NK-92 (cell line): Measurements from ENCODE around the gene ROBO1.

ENCODE experiments used
- DNase-seq: peaks from one replicate; lab custom pipeline; 2025; ENCODE audit not compliant: unreplicated experiment; lab: John Stamatoyannopoulos, UW

ROBO1 gene

DNA sequence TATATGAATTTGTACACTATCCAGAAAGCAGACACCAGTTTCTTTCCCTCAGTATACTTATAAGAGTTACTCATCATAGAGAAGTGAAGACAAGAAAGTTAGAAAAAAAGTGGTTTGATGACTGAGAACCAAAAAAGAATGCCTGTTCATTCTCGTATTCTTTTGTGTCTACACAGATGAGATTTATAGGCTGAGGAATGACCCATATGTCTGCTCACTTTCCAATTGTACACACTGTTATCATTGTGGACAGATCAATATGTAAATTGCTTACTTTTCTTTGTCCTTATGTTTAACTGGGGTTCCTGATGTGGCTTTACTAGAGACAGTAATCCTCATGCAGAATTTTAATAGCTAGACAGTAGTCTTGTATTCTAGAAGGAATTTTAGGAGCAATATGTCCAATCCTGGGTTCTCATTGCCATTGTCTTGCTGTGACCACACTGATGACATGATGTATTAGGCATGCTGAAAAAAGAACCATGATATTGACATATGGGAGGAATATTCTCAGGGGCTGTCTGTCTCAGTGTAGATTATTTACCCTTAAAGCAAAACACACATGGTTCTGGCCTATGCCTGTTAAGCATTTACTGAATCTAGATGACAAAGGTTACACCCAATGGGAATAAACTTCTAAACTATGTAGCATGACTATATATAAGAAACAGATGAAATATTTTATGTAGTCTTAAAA lies 669.7 kb downstream of the ROBO1 start:
- DNase-seq, result no peak

DNA sequence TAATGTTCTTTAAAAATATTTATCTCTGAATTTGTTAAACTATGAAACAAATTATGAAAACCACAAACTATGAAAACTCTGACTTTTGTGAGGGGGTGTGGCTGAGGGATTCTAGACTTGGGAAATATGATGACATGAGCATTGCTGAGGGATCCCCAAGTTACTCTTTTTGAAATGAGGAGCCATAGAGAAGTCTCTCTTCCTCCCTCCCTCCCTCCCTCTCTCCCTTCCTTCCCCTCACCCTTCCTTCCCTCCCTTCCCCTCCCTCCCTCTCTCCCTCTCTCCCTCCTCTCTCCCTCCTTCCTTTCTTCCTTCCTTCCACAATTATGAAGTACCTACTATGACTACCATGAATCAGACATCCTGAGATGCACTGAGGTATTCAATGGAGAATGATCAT lies 673.1 kb downstream of the ROBO1 start:
- DNase-seq, result no peak

DNA sequence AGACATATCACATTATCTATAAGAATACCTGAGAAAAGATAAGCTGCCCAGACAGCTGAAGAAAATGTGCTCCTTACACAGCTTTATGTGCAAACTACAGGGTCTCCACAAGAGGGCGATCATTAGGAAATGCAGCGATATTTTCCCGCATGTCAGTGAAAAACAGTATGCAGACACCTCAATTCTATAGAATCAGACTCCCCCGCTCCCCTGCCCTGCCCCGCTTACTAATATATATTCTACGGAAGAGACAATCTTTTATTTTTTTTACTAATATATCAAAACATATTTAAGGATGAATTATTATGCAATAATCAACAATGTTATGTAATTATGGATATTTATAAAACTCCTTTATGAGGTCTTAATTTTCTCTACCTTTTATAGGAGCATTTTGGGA lies 681.3 kb downstream of the ROBO1 start:
- no peak for DNase-seq

DNA sequence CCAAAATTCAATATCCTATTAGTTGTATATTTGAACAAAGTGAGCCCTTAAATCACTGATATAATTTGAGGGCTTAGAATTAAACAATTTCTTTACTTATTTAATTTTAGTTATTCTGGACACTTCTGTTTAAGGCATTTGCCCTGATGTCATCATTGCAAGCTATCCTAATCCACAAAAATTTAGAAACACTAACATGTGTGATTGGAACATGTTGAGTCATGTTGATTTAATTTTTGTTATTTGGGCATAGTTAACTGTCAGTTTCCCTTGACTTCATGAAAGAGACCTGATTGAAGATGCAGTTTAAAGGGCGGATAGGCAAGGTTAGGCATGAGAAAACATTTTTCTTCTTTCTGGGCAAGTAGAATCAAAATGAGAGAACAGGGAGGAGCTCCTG lies 682.6 kb downstream of the ROBO1 start:
- DNase-seq, result no peak

DNA sequence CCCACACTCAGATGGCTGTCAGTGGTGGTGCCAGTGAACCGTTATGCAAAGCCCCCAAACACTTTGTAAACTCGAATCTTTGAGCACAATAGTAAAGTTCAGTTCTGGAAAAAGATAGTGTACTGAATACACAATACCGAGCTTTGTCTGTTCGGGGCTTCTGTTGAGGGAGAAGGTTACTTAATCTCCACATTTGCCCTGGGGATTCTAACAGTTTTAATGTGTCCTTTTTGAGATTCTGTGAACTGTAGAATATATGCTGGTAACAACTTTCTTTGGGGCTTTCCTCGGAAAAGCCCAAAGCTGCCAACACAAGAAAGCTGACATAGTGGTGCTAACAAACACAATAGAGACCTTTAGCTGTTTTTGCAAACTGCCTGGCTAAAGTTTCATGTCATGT lies 686.5 kb downstream of the ROBO1 start:
- no peak for DNase-seq

DNA sequence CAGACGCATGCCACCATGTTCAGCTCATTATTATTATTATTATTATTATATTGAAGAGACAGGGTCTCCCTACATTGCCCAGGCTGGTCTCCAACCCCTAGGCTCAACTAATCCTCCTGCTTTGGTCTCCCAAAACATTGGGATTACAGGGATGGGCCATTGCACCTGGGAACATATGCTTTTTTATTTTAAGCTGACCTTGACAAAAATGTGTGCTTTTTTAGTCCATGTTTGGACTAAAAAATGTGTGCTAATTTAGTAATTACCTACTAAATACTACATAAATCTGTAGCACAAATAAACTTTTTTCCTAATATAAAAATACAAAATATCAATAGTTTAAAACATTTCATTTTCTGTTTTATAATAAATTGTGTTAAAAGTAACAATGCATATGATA lies 693.2 kb downstream of the ROBO1 start:
- no peak for DNase-seq

DNA sequence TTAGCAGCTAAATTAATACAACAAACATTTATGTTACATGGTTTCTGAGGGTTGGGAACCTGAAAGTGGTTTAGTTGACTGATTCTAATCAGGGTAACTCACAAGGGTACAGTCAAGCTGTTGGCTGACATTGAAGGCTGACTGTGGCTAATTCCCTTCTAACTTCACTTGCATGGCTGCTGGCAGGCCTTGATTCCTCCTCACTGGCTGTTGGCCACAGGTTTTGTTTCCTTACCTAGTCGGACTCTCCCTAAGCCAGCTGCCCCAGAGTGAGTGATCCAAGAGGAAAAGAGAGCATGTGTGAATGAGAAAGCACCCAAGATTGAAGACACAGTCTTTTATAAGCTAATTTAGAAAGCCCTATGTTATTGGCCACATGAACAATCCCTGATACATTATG lies 700.1 kb downstream of the ROBO1 start:
- DNase-seq, result no peak

DNA sequence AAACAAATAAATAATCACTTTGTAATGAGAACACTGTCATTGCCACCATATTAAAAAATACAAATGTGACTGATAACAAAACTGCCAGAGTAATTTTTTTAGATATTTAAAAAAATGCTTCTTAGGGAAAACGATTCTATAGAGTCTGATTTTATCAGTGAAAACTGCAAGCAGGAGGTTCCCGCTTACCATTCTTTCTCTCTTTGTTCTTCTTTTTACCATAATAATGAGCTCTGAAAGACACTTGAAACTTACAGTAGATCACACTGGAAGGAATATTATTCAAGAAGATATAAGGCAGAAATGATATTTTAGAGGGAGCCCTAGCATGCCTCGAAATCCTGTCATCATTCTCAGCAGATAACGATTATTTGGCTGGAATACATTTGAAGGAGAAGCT lies 701.3 kb downstream of the ROBO1 start:
- no peak for DNase-seq

DNA sequence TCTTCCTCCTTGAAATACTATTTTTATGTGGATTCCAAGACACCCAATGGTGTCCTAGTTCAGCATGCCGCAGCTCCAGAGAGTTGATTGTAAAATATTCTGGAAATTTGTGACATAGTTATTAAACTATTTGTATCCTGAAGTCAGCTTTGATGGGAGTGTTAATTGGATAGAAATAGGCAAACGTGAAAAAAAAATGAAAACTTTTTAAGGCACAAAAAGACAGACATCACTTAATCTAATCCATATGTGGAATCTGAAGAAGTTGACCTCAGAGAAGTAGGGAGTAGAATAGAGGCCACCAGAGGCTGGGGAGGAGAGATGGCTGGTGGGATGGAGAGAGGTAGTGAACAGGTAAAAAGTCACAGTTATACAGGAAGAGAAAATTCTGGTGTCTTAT lies 704.2 kb downstream of the ROBO1 start:
- DNase-seq, result no peak

DNA sequence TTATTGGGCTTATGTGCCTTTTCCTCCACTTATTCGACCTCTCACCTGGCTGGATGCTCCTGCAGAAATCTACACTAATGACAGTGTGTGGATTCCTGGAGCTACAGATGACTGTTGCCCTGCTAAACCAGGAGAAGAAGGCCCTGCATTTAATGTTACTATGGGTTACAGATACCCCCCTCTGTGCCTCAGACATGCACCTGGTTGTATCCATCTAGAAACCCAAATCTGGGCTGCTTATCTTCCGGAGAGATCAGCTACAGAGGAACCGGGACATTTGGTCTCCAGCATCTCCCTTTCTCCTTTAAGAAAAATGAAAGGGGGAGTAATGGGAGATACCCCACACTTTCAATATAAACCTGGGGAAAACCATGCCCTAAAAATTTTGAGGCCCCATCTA lies 710.0 kb downstream of the ROBO1 start:
- DNase-seq, result no peak

DNA sequence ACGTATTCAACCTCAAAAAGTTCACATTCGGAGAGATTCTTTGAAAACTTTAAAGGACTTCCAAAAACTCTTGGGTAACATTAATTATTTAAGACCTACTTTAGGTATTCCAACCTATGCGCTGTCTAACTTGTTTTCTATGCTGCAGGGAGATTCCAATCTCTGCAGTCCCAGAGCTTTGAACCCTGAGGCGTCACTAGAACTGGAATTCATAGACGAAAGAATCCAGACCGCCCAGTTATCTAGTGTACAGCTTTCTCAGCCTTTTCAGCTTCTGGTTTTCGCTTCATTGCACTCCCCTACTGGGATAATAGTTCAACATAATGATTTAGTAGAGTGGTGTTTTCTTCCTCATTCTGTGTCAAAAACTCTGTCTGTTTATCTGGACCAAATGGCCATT lies 711.3 kb downstream of the ROBO1 start:
- no peak for DNase-seq

DNA sequence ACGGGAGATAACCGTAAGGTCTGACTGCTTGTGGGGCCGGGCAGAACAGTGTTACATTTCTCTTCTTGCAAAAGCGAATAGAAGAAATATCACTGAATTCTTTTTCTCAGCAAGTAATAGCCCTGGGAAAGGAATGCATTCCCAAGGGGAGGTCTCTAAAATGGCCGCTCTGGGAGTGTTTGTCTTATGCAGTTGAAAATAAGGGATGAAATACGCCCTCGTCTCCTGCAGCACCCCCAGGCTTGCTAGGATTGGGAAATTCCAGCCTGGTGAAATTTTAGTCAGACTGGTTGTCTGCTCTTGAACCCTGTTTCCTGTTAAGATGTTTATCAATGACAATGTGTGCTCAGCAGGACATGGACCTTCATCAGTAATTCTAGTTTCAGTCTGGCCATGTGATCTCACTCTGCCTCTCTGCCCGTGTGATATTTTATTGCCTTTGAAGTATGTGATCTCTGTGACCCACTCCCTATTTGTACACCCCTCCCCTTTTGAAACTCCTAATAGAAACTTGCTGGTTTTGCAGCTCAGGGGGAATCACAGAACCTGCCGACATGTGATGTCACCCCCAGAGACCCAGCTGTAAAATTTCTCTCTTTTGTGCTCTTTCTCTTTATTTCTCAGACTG lies 715.6 kb downstream of the ROBO1 start:
- no peak for DNase-seq

DNA sequence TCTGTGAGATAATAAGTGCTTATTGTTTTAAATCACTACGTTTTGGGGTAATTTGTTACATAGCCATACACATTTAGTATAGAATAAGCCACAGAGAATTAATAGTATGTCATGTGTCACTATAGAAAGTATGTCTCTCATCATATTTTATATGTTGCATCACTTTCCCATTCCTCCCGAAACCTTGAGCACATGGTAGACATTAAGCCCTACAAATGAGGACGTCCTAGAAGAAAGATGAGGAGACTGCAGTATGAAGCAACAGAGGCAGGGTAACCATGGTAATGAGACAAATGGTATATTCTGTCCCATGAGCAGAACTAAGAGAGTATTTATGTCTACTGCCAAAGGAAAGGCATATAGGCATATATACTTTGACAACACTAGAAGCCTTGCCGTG lies 720.2 kb downstream of the ROBO1 start:
- DNase-seq, result no peak

DNA sequence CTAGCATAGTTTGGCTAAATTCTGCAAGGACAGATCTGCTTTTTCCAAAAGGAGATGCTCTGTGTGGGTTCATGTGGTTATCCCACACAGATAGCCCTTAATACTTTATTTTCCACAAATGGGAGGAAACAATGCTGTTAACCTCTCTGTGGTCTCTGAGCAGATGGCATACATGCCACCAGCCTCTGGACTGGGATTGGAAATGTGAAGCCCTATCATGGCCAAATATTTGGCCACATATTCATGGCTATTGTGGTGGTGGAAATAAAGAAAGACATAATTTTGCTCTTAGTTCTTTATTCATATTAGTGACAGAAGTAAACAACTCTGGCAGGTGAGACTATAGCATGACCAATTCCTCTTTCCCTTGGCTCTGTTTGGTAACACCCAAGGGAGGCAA lies 726.2 kb downstream of the ROBO1 start:
- DNase-seq, result no peak

DNA sequence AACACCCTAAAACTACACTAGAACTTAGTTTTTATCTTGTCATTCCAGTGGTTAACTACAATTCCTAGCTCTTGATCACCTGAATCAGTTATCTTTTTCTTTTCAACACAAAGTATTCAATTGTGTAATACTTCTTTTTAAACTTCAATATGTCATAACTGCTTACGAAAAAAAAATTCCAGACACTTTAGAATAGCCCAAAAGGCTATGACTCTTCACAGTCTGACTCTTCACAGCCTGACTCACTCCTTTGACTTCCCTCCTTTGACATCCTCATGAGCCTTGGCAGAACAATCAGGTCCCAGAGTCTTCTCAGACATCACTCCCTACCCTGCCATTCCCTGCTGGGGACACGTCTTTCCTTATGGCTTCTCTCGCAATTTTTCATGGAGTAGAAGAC lies 727.1 kb downstream of the ROBO1 start:
- DNase-seq, result no peak

DNA sequence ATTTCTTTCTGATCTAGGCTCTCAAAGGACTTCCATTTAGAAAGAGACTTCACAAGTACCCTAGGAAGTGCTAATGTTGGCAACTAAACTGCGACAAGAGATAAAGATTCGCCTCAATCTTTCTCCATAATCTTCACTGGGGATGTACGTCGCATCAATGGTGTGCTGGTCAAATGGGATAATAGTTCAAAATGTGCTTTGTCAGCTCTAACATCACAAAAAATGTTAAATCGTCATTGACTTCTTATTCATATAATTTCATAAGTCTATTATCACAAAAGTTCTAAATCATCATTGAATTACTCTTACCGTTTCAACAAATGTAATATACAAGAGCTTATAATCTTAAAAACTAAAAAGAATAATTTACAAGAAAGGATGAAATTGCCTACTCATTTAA lies 727.7 kb downstream of the ROBO1 start:
- DNase-seq, result no peak

DNA sequence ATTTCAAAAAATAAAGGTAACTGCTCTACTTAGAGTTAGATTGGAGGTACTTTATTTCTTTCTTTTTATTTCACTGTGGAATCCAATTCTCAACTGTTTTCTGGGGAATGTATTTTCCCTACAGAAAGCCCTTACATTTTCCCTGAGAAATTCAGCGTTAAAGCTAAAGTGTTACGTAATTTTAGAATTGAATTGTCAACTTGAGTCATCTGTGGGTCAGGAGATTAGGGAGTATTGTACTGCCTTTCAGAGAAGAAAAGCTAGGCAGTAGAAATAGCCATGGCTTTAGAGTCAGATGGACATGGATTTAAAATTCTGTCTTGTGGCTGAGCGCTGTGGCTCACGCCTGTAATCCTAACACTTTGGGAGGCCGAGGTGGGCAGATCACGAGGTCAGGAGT lies 728.6 kb downstream of the ROBO1 start:
- no peak for DNase-seq

DNA sequence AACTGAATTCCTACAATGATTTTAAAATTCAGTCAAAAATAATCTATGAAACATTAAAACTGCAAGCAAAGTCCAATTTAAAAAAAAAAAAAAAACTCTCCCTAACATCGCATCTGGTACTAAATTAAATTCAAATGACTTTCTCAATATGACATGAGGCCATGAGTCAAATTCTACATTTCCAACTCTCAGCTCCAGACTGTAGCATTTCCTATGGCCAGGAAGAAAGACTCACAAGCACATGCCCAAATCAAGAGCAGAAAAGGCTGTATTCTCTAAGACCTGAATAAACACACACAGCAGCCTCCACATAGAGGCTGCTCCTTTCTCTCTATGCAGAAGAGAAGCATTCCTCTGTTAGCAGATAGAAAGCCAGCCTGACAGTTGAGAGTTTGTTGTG lies 729.2 kb downstream of the ROBO1 start:
- no peak for DNase-seq

DNA sequence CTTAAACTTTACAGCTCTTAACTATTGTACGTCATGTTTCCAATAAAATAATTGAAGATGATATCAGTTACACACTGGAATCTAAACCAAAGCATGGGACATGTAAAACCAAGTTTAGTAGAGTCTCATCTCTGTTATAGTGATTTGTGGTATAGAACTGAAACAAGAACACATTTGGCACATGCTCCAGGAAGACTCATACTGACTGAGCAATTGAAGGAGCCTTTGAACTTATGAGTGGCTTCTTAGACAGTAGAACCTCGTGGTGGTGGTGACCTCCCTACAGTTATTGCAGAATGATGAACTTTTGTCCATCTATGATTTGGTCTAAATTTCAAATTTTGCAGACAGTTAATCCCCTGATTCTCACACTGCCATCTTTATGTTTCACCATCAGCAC lies 729.7 kb downstream of the ROBO1 start:
- no peak for DNase-seq

DNA sequence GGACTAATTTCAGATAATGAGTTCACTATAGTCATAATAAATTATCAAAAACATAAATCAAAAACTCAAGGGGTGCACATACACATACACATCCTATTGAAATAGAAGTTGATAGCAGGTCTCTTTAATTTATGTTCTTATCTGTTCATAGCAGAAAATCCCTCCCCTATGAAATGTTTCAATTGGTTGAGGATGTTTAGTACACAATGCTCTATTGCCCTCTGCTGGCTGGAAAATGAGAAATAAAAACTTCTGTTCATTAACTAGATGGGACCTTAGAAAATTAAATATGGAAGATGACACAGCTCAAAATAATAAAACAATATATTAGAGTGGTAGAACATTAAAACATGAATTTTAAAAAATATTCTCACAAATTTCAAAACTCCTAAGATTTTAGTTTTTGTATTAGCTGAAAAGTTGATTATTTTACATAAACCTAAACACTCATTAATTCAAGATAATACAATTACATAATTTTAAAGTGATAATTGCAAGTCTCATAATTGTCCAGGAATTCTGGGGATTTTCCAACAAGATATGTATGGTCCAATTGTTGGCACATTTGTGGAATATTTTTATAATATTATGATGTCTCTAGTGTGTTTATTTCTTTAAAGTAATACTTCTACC lies 735.0 kb downstream of the ROBO1 start:
- no peak for DNase-seq

DNA sequence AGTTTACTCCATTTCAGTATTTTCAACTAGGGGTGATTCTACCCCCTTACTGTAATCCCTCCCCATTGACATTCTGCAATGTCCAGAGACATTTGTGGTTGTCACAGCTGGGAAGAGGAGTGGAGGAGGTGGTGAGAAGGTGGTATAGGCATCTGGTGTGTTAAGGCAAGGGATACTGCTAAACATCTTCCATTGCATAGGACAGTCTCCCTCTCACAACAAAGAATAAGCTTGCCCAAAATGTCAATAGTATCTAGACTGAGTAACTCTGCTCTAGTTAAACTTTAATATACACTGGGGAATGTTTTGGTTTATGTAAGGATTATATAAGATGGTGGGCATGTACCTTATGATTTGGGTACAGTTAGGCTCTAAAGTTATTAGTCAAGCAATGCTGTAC lies 737.6 kb downstream of the ROBO1 start:
- DNase-seq, result no peak

DNA sequence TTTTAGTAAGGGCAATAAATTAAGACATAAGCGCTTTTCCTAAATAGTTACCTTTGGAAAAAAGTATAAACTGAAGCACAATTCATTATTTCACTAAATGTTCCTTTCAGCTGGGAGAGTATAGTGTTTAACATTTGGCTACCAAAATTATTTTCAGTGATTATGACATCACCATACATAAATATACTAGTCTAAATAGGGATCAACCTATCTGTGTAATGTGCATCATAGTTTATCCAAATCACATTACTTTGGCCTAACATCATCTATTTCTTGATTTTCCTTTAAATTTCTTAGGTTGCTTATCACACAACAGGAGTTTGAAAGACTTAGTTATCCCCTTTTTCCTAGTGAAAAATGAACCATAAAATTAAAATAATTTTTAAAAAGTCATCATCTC lies 738.9 kb downstream of the ROBO1 start:
- no peak for DNase-seq

DNA sequence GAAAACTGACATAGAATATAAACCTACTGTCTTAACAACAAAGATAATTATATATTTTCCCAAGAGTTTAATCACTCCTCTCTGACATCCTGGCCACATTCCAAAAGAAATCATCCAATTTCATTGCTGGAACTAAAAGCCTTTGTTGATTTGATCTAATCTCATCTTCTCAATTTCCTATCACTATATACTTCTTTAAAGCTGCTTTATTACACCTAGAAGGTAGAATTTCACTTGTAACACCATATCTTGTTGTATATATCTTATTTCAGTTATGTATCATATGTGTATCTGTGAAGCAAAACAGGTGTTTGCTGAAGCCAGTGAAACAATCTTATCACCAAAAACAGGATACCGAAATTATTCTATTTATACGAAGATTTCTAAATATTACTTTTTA lies 740.2 kb downstream of the ROBO1 start:
- DNase-seq, result no peak
